NCI-H345 treated with DMSO at 0.1 percent for 48 hours (cell line): Measurements from ENCODE around the gene PTPRA.
"Not testable (repeated sequence)": the region's sequence is repeated elsewhere in the genome, so short reads cannot be mapped to it uniquely, and the experiment has no call there.

Experiments used
- DNase-seq: peaks from one replicate; lab custom pipeline; 2025; ENCODE audit not compliant: unreplicated experiment; lab: John Stamatoyannopoulos, UW

PTPRA gene

GRCh38 chr20:2873010-2873746 is at the start of gene PTPRA:
Gene PTPRA, plus strand, starts transcription at chr20:2873481. Its CDS starts 90,797 bp downstream, at chr20:2964278.
- peak; percentile 86 for DNase-seq

GRCh38 chr20:2825761-2826160 is 47.5 kb upstream of the PTPRA start:
- DNase-seq, result no peak

- DNase-seq, result no peak
Measured at GRCh38 chr20:2826655-2827054, 46.6 kb upstream of the PTPRA start.

GRCh38 chr20:2829376-2829775 is 43.9 kb upstream of the PTPRA start:
- DNase-seq, result no peak

GRCh38 chr20:2831206-2831605 is 42.1 kb upstream of the PTPRA start:
- not testable (repeated sequence) for DNase-seq

- no peak for DNase-seq
Measured at GRCh38 chr20:2833761-2834160, 39.5 kb upstream of the PTPRA start.

GRCh38 chr20:2834401-2835110 is 38.7 kb upstream of the PTPRA start:
- no peak for DNase-seq

GRCh38 chr20:2835331-2835796 is 37.9 kb upstream of the PTPRA start:
- no peak for DNase-seq

- no peak for DNase-seq
Measured at GRCh38 chr20:2836035-2836434, 37.2 kb upstream of the PTPRA start.

GRCh38 chr20:2837221-2837960 is 35.9 kb upstream of the PTPRA start:
- DNase-seq, result no peak

- no peak for DNase-seq
Measured at GRCh38 chr20:2838170-2838797, 35.0 kb upstream of the PTPRA start.

GRCh38 chr20:2838847-2839671 is 34.2 kb upstream of the PTPRA start:
- no peak for DNase-seq

- DNase-seq, result no peak
Measured at GRCh38 chr20:2839732-2840137, 33.5 kb upstream of the PTPRA start.

- peak; percentile 85 for DNase-seq
Measured at GRCh38 chr20:2840138-2840966, 32.9 kb upstream of the PTPRA start, which contains the start of the genes PCED1A and VPS16. Gene PCED1A, minus strand, starts transcription at chr20:2840655. Its CDS starts 743 bp downstream, at chr20:2839912. Gene VPS16, plus strand, starts transcription at chr20:2840745. Its CDS starts 30 bp downstream, at chr20:2840775.

- no peak for DNase-seq
Measured at GRCh38 chr20:2840967-2841531, 32.2 kb upstream of the PTPRA start.

- no peak for DNase-seq
Measured at GRCh38 chr20:2845607-2846006, 27.7 kb upstream of the PTPRA start.

- DNase-seq, result no peak
Measured at GRCh38 chr20:2846698-2847097, 26.6 kb upstream of the PTPRA start.

GRCh38 chr20:2847802-2848201 is 25.5 kb upstream of the PTPRA start:
- DNase-seq, result no peak

GRCh38 chr20:2849529-2849928 is 23.8 kb upstream of the PTPRA start:
- DNase-seq, result no peak
